Endothelial cell of umbilical vein (primary cell): ENCODE data around the gene FOXO1.

ENCODE experiments used
- CTCF ChIP-seq, 2 donors: IDR thresholded peaks; 1 replicate in 1 of 2; 2 replicates in 1 of 2; pipeline ENCODE4 v1.5.1; 2011; ENCODE audit warnings: low read length in 2 of 2, mild to moderate bottlenecking in 2 of 2, moderate library complexity in 2 of 2, control low read depth in 1 of 2, inconsistent platforms in 1 of 2, low read depth in 1 of 2; ENCODE audit not compliant: insufficient read depth in 1 of 2; ENCODE audit errors: extremely low read depth in 1 of 2
- EZH2 ChIP-seq: IDR thresholded peaks from 2 replicates; pipeline ENCODE4 v1.6.1; 2012; ENCODE audit warnings: borderline replicate concordance, low read depth, mild to moderate bottlenecking, moderate library complexity, low read length, inconsistent platforms; ENCODE audit not compliant: severe bottlenecking

DNA sequence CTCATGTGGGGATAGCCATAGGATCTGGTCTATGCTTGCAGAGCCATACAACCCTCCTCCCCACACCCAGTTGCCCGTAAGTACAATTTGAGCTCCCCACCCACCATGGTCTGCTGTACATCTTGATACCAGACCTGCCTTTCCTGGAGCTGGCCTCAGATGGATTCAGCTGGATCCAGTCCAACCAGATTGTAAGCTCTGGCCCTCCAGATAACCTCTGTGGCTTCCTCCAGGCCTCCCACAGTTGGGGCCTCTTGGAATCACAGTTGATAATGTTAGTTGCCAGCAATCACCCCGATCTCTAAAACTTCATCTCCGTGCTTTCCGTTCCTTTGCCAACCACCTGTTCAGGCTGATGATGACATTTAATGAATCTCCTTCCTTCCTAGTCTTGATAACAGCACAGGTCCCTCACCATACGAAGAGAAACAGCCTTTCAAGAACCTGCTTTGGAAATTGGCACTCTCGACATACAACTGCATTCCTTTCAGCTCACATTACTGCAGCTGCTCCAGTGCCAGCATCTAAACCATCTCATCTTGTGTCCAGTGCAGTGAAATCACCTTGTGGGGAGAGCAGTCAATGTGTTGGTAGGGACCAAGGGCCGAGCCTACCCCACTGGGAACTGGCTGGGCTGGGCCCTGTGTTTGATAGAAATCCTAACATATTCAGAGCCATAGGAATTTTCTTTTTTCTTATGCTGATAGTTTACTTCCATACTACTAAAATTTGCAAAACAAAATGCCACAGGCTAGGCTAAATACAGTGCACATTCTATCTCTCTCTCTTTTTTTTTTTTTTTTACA lies 15.1 kb upstream of the FOXO1 start:
- no peak for TF ChIP-seq EZH2
- TF ChIP-seq CTCF (IDR thresholded peaks at IDR 0.05; ENCODE audit: extremely low read depth in 1 of 2, insufficient read depth in 1 of 2, low read depth in 1 of 2, low read length in 2 of 2), result no peak
